NT2/D1 (cell line): ENCODE data around the gene MAGEA3.
"Not testable (repeated sequence)": the region's sequence is repeated elsewhere in the genome, so short reads cannot be mapped to it uniquely, and the experiment has no call there.

Source experiments
- DNase-seq: peaks from one replicate; pipeline ENCODE4 v3.0.0-alpha.2; 2011; ENCODE audit warnings: low read depth, low spot score
- H3K27me3 ChIP-seq: 2 replicates; pipeline ENCODE4 v1.6.0; 2011; ENCODE audit warnings: mild to moderate bottlenecking; ENCODE audit not compliant: insufficient read length, insufficient read depth
- H3K36me3 ChIP-seq: 2 replicates; pipeline ENCODE4 v1.6.1; 2011; ENCODE audit warnings: mild to moderate bottlenecking, low read length, mixed read lengths; ENCODE audit not compliant: insufficient read depth, insufficient read length
- H3K4me1 ChIP-seq: 2 replicates; pipeline ENCODE4 v1.5.1; 2011; ENCODE audit not compliant: insufficient read depth, insufficient read length
- H3K4me3 ChIP-seq: 2 replicates; pipeline ENCODE4 v1.5.1; 2011; ENCODE audit warnings: low read depth; ENCODE audit not compliant: insufficient read length
- H3K9ac ChIP-seq: 2 replicates; pipeline ENCODE4 v1.6.0; 2011; ENCODE audit warnings: low read depth; ENCODE audit not compliant: insufficient read length
- H3K9me3 ChIP-seq: 2 replicates; pipeline ENCODE4 v1.5.1; 2011; ENCODE audit warnings: mild to moderate bottlenecking, low read length; ENCODE audit not compliant: insufficient read depth
- SUZ12 ChIP-seq: IDR thresholded peaks from 2 replicates; pipeline ENCODE4 v1.6.1; 2011; ENCODE audit not compliant: insufficient read length, insufficient read depth; ENCODE audit errors: extremely low read depth
- YY1 ChIP-seq: IDR thresholded peaks from 2 replicates; pipeline ENCODE4 v1.6.1; 2011; ENCODE audit not compliant: insufficient read length, insufficient read depth
- ZNF274 ChIP-seq: IDR thresholded peaks from 2 replicates; pipeline ENCODE4 v1.6.1; 2011; ENCODE audit warnings: mild to moderate bottlenecking, low read depth, low read length

MAGEA3 gene

DNA sequence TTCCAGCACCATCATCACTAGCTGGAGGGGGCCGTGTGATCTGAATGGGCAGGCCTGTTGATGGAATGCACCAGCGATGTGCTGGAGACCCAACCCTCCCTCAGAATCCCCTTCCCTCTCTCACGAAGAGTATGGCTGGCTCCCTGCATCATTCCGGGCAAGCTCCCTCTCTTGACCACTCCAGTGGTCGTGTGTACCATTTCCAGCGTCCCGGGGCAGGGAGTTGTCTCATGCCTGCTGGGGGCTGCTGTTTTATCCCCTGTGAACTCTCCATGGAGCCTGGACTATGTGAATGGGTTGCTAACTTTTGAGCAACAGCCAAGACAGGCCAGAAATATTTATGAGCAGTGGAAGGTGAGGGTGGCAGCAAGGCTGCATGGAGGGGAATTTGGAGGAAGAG is 26.8 kb downstream of the MAGEA3 start:
- Histone ChIP-seq H3K27me3 (no peaks in the 10 kb centered on the region), H3K9ac (no peak overlapping the region), H3K9me3 (no peaks in the 10 kb centered on the region), H3K4me1 (no peaks in the 10 kb centered on the region), H3K4me3 (no peak overlapping the region), H3K36me3 (no peaks in the 10 kb centered on the region)
- no peak for TF ChIP-seq SUZ12
- no peak for TF ChIP-seq ZNF274
- no peak for TF ChIP-seq YY1
- DNase-seq = peak; percentile 0

DNA sequence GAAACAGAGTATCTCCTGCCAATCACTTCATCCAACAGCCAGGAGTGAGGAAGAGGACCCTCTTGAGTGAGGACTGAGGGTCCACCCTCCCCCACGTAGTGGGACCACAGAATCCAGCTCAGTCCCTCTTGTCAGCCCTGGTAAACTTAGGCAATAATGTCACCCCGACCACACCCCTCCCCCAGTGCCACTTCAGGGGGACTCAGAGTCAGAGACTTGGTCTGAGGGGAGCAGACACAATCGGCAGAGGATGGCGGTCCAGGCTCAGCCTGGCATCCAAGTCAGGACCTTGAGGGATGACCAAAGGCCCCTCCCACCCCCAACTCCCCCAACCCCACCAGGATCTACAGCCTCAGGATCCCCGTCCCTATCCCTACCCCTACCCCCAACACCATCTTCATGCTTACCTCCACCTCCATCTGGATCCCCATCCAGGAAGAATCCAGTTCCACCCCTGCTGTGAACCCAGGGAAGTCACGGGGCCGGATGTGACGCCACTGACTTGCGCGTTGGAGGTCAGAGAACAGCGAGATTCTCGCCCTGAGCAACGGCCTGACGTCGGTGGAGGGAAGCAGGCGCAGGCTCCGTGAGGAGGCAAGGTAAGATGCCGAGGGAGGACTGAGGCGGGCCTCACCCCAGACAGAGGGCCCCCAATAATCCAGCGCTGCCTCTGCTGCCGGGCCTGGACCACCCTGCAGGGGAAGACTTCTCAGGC is 34.8 kb downstream of the MAGEA3 start, which contains the start of the genes CSAG1 and MAGEA12:
Gene CSAG1 (minus strand): TSS at position 461 of the 715 bp plus-strand sequence. CDS start 1,261 bp downstream, outside the sequence.
Gene MAGEA12 (plus strand): TSS at position 497 of the 715 bp plus-strand sequence. CDS start 2,405 bp downstream, outside the sequence.
- TF ChIP-seq SUZ12 (no peak), ZNF274 (no peak), YY1 (no peak)
- DNase-seq = no peak
- no peak within 1 kb of the TSS for H3K9ac ChIP-seq

DNA sequence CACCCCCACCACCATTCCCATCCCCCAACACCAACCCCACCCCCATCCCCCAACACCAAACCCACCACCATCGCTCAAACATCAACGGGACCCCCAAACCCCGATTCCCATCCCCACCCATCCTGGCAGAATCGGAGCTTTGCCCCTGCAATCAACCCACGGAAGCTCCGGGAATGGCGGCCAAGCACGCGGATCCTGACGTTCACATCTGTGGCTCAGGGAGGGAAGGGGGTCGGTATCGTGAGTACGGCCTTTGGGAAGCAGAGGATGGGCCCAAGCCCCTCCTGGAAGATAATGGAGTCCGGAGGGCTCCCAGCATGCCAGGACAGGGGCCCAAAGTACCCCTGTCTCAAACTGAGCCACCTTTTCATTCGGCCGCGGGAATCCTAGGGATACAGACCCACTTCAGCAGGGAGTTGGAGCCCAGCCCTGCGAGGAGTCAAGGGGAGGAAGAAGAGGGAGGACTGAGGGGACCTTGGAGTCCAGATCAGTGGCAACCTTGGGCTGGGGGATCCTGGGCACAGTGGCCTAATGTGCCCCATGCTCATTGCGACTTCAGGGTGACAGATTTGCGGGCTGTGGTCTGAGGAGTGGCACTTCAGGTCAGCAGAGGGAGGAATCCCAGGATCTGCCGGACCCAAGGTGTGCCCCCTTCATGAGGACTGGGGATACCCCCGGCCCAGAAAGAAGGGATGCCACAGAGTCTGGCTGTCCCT is 35.7 kb downstream of the MAGEA3 start:
- not testable (repeated sequence) for H3K4me3 ChIP-seq, DNase-seq, H3K36me3 ChIP-seq, H3K27me3 ChIP-seq, H3K9me3 ChIP-seq, H3K9ac ChIP-seq, H3K4me1 ChIP-seq

More for the DNA sequence above, 34.8 kb downstream of the MAGEA3 start, which contains the start of the genes CSAG1 and MAGEA12:
- no peaks in the 10 kb centered on the region for H3K36me3 ChIP-seq
- no peak within 1 kb of the TSS for H3K4me3 ChIP-seq
- H3K9me3 ChIP-seq = no peaks in the 10 kb centered on the region
- H3K27me3 ChIP-seq = no peaks in the 10 kb centered on the region
- no peaks in the 10 kb centered on the region for H3K4me1 ChIP-seq

DNA sequence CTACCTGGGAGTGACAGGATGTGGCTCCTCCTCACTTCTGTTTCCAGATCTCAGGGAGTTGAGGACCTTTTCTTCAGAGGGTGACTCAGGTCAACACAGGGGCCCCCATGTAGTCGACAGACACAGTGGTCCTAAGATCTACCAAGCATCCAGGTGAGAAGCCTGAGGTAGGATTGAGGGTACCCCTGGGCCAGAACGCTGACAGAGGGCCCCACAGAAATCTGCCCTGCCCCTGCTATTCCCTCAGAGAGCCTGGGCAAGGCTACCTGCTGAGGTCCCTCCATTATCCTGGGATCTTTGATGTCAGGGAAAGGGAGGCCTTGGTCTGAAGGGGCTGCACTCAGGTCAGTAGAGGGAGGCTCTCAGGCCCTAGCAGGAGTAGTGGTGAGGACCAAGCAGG is 36.5 kb downstream of the MAGEA3 start:
- Histone ChIP-seq H3K4me3 (no peak overlapping the region), H3K4me1 (no peaks in the 10 kb centered on the region), H3K9me3 (no peaks in the 10 kb centered on the region), H3K9ac (no peak overlapping the region), H3K27me3 (no peaks in the 10 kb centered on the region), H3K36me3 (no peaks in the 10 kb centered on the region)
- DNase-seq = no peak
- no peak for TF ChIP-seq ZNF274
- TF ChIP-seq YY1 = no peak
- TF ChIP-seq SUZ12 = no peak

DNA sequence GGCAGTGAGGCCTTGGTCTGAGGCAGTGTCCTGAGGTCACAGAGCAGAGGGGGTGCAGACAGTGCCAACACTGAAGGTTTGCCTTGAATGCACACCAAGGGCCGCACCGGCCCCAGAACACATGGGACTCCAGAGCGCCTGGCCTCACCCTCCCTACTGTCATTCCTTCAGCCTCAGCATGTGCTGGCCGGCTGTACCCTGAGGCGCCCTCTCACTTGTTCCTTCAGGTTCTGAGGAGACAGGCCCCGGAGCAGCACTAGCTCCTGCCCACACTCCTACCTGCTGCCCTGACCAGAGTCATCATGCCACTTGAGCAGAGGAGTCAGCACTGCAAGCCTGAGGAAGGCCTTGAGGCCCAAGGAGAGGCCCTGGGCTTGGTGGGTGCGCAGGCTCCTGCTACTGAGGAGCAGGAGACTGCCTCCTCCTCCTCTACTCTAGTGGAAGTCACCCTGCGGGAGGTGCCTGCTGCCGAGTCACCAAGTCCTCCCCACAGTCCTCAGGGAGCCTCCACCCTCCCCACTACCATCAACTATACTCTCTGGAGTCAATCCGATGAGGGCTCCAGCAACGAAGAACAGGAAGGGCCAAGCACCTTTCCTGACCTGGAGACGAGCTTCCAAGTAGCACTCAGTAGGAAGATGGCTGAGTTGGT is 37.4 kb downstream of the MAGEA3 start:
- H3K27me3 ChIP-seq = no peaks in the 10 kb centered on the region

DNA sequence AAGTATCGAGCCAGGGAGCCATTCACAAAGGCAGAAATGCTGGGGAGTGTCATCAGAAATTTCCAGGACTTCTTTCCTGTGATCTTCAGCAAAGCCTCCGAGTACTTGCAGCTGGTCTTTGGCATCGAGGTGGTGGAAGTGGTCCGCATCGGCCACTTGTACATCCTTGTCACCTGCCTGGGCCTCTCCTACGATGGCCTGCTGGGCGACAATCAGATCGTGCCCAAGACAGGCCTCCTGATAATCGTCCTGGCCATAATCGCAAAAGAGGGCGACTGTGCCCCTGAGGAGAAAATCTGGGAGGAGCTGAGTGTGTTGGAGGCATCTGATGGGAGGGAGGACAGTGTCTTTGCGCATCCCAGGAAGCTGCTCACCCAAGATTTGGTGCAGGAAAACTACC is 37.9 kb downstream of the MAGEA3 start:
- not testable (repeated sequence) for H3K27me3 ChIP-seq, H3K9me3 ChIP-seq, DNase-seq, H3K36me3 ChIP-seq, H3K4me3 ChIP-seq, H3K9ac ChIP-seq, H3K4me1 ChIP-seq

More for the DNA sequence above, 37.4 kb downstream of the MAGEA3 start:
- no peaks in the 10 kb centered on the region for H3K36me3 ChIP-seq
- no peak for DNase-seq
- H3K4me3 ChIP-seq = no peak overlapping the region
- TF ChIP-seq YY1 (no peak), SUZ12 (no peak), ZNF274 (no peak)
- no peak overlapping the region for H3K9ac ChIP-seq
- no peaks in the 10 kb centered on the region for H3K9me3 ChIP-seq
- H3K4me1 ChIP-seq = no peaks in the 10 kb centered on the region

DNA sequence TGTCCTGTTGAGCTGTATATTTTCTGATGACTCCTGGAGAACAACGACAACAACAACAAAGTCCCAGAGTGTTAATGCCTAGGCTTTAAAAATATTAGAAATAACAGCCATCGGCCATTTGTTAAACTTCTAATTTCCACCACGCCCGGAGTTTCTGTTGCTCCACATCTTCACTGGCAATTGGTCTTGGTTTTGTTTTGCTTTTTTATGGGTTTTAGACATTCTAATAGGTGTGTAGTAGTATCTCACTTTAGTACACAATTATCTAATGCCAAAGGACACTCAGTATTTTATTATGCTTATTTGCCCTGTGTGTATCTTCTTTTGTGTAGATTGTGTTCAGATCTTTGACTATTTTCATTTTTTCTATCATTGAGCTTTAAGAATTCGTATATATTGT is 40.0 kb downstream of the MAGEA3 start:
- no peak overlapping the region for H3K4me3 ChIP-seq
- no peak for DNase-seq
- no peaks in the 10 kb centered on the region for H3K9me3 ChIP-seq
- no peaks in the 10 kb centered on the region for H3K27me3 ChIP-seq
- H3K4me1 ChIP-seq = no peaks in the 10 kb centered on the region
- no peaks in the 10 kb centered on the region for H3K36me3 ChIP-seq
- no peak for TF ChIP-seq YY1
- no peak overlapping the region for H3K9ac ChIP-seq
